Panc1 (cell line): ENCODE measurements around the gene GAN.
A peak's percentile ranks its signal among the peaks of the same experiment; 100 is the strongest.

Experiments
- CTCF ChIP-seq: fragments of 450-650 bp; IDR thresholded peaks from 2 replicates; pipeline ENCODE4 v1.5.1; 2017; ENCODE audit warnings: mild to moderate bottlenecking
- POLR2AphosphoS5 ChIP-seq: IDR thresholded peaks from 2 replicates; pipeline ENCODE4 v1.6.1; 2012; ENCODE audit warnings: mild to moderate bottlenecking, low read depth, low read length, moderate library complexity

GRCh38 chr16:81403601-81404391, 89.0 kb downstream of the GAN start:
- TF ChIP-seq CTCF (peak; percentile 91), POLR2AphosphoS5 (no peak)
